B cell (primary cell): Measurements from ENCODE around the gene GRAMD2A. TPM values are rescaled to one million over a fixed set of nuclear protein-coding genes. Genes with fewer than 3 reads are reported as not detected.

Experiments
- ATAC-seq: fragments of 200-7000 bp; cut with Tn5 transposase; one replicate; pipeline ENCODE4 v1.10.0; 2021; ENCODE audit warnings: low read depth, mild to moderate bottlenecking, moderate number of reproducible peaks, moderate library complexity
- CTCF ChIA-PET: fragments of 350-600 bp; sonication (Branson Sonifier 250); formaldehyde crosslinking; loops from one replicate; lab custom pipeline; 2021; ENCODE audit warnings: antibody characterized with exemption, inconsistent platforms; lab: Charles Lee
- POLR2A ChIA-PET: fragments of 350-600 bp; sonication (Branson Sonifier 250); formaldehyde crosslinking; loops from one replicate; lab custom pipeline; 2021; ENCODE audit warnings: antibody characterized with exemption; lab: Charles Lee
- DNase-seq: peaks from one replicate; pipeline ENCODE4 v3.0.0; 2013
- H2AFZ ChIP-seq: 2 replicates; pipeline ENCODE4 v1.6.1; 2012; ENCODE audit warnings: mild to moderate bottlenecking, low read depth, low read length; ENCODE audit not compliant: insufficient read depth, poor library complexity, severe bottlenecking
- H3K27ac ChIP-seq, 2 donors: 1 replicate in 1 of 2; 2 replicates in 1 of 2; pipeline ENCODE4 v1.5.1; 2012 to 2013; ENCODE audit warnings: low read length in 2 of 2, mild to moderate bottlenecking in 2 of 2, moderate library complexity in 1 of 2
- H3K27me3 ChIP-seq, 4 experiments: fragments of 200-600 bp in 1 of 4; sonication (generic) in 1 of 4; replicated peaks in 1 of 4; 1 replicate in 2 of 4; 2 replicates in 2 of 4; pipeline versions ENCODE4 v1.6.1 to v1.7.0; 2013 to 2016; ENCODE audit warnings: low read length in 3 of 4, mild to moderate bottlenecking in 2 of 4, mixed read lengths in 1 of 4, moderate library complexity in 1 of 4; ENCODE audit not compliant: insufficient read depth in 4 of 4, control insufficient read depth in 3 of 4; ENCODE audit errors: control extremely low read depth in 1 of 4
- H3K36me3 ChIP-seq, 2 experiments: replicated peaks in 1 of 2; 1 replicate in 1 of 2; 2 replicates in 1 of 2; pipeline versions ENCODE4 v1.6.1 to v1.7.1; 2013; ENCODE audit warnings: low read length in 1 of 2; ENCODE audit not compliant: insufficient read depth in 2 of 2, control insufficient read depth in 1 of 2; ENCODE audit errors: control extremely low read depth in 1 of 2, extremely low read depth in 1 of 2
- H3K4me1 ChIP-seq, 2 donors: fragments of 200-600 bp in 1 of 2; sonication (generic) in 1 of 2; 1 replicate in 1 of 2; 2 replicates in 1 of 2; pipeline versions ENCODE4 v1.5.1 to v1.6.1; 2013 to 2017; ENCODE audit warnings: low read length in 2 of 2; ENCODE audit not compliant: control insufficient read depth in 2 of 2, insufficient read depth in 2 of 2
- H3K4me2 ChIP-seq: replicated peaks from 2 replicates; pipeline ENCODE3; 2012; ENCODE audit warnings: mild to moderate bottlenecking, low read depth, low read length; ENCODE audit not compliant: poor library complexity, severe bottlenecking
- H3K4me3 ChIP-seq, 5 experiments: fragments of 200-600 bp in 1 of 5; sonication (generic) in 1 of 5; 1 replicate in 3 of 5; 2 replicates in 2 of 5; pipeline versions ENCODE4 v1.5.1 to v1.7.0; 2011 to 2016; ENCODE audit warnings: low read length in 4 of 5, mild to moderate bottlenecking in 4 of 5, low read depth in 2 of 5, control low read depth in 1 of 5, moderate library complexity in 1 of 5; ENCODE audit not compliant: insufficient read depth in 1 of 5; ENCODE audit errors: control extremely low read depth in 1 of 5, extremely low read depth in 1 of 5
- H3K79me2 ChIP-seq: fragments of 200-600 bp; sonication (generic); one replicate; pipeline ENCODE4 v1.6.0; 2016; ENCODE audit warnings: low read length; ENCODE audit not compliant: control insufficient read depth, insufficient read depth
- H3K9ac ChIP-seq: fragments of 200-600 bp; sonication (generic); 2 replicates; pipeline ENCODE4 v1.6.1; 2017; ENCODE audit warnings: mild to moderate bottlenecking, low read length, moderate library complexity
- H3K9me3 ChIP-seq, 3 donors: one replicate each; pipeline versions ENCODE4 v1.6.1 to v1.7.1; 2013; ENCODE audit warnings: low read length in 2 of 3; ENCODE audit not compliant: control insufficient read depth in 2 of 3, insufficient read depth in 1 of 3; ENCODE audit errors: control extremely low read depth in 1 of 3
- H4K20me1 ChIP-seq: 2 replicates; pipeline ENCODE4 v1.6.0; 2012; ENCODE audit warnings: mild to moderate bottlenecking, low read length; ENCODE audit not compliant: insufficient read depth, control insufficient read depth, poor library complexity, severe bottlenecking
- H3K27ac Mint-ChIP-seq: one replicate; pipeline ENCODE4 v1.8.0; 2021; ENCODE audit warnings: mixed read lengths
- H3K27me3 Mint-ChIP-seq: one replicate; pipeline ENCODE4 v1.8.0; 2021; ENCODE audit warnings: mixed read lengths
- H3K4me1 Mint-ChIP-seq: one replicate; pipeline ENCODE4 v1.8.0; 2021; ENCODE audit warnings: mixed read lengths
- H3K4me3 Mint-ChIP-seq: one replicate; pipeline ENCODE4 v1.8.0; 2021; ENCODE audit warnings: mixed read lengths
- H3K9me3 Mint-ChIP-seq: one replicate; pipeline ENCODE4 v1.8.0; 2022; ENCODE audit warnings: mixed read lengths; ENCODE audit not compliant: insufficient read depth
- EZH2 ChIP-seq: IDR thresholded peaks from 2 replicates; pipeline ENCODE4 v1.6.1; 2012; ENCODE audit warnings: borderline replicate concordance, low read depth, mild to moderate bottlenecking, moderate library complexity, low read length; ENCODE audit not compliant: insufficient read depth, poor library complexity, severe bottlenecking
- WGBS: methylation state at CpG from one replicate; pipeline ENCODE4 v1.1.5; 2013; ENCODE audit warnings: missing lambda C conversion rate; ENCODE audit not compliant: insufficient coverage; 5-methylcytosine and 5-hydroxymethylcytosine counted together
- intact Hi-C: fragments of 100-400 bp; cut with micrococcal nuclease; formaldehyde crosslinking; loops from one replicate; pipeline ENCODE4 v1.10.0; 2022
- polyA plus RNA-seq: library from polyadenylated mRNA; depleted of rRNA; stranded (reverse); fragments of >200 nt; gene quantifications from 2 replicates; pipeline ENCODE4 v1.2.3, GENCODE V29; 2012
- total RNA-seq, 2 donors: library from RNA; stranded (reverse); fragments of 120-200 nt in 1 of 2; gene quantifications; 1 replicate in 1 of 2; 2 replicates in 1 of 2; pipeline versions ENCODE4 v1.2.3 to v1.2.4, GENCODE V29; 2013 to 2022
- TF ChIP-seq, protein P1 (sequence below): fragments of 200-600 bp; IDR thresholded peaks from one replicate; pipeline ENCODE4 v1.8.0; 2022; ENCODE audit warnings: antibody characterized with exemption, mild to moderate bottlenecking

Gene GRAMD2A
- total and polyA plus RNA-seq, 2 donors (not counting 1 experiment from before 2014, with no cell fraction given), result not detected

DNA sequence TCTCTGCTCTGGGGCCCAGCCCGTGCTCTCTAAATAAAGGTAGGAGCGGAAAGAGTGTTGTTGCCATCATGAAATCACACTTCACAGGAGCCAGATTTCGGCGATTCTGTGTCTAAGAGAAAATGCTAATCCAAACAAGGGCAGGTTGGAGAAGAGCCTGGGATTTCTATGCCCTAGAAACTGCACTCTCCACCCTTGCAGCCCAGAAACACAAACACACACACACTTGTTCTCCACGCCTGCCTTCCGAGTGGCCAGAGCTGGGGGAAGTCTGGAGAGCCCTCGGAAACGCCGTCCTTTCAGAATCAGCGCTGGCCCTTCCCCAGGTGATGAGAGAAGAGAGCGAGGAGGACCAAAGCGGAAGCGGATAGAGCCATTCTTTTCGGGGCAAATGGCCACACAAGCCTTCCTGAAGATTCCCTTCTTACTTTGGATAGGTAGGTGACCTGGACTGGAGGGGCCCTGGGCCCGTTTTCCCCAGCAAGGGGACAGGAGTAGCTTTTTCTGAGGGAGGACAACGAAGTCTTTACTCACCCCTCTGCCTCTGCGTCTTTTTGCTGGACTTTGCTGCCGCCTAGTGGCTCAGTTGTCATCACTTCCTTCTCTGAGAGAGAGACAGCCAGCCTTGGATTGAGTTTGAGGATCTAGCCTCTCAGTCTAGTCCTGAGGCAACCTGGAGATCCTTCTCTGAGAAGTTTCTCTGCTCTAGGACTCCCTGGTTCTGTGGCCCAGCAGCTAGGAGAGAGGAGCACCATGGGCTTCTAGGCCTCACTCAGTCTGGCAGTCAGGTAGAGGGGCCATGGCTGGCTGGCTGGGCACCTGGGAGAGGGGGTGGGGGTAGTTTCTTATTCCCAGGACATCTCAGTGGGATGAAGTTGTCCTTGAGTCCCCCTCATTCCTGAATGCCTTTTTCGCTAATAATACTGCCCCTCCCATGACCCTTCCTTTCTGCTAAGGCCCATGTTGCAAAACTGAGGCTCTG, 41.7 kb downstream of the GRAMD2A start:
- Histone ChIP-seq H3K36me3 (no peaks in the 10 kb centered on the region), H3K4me2 (peak overlapping the region; percentile 91), H4K20me1 (no peaks in the 10 kb centered on the region), H3K4me1 (peaks cover 0 to 5% of the 10 kb centered on the region in 2 donors), H3K27me3 (peaks cover 0 to 7% (median 0%) of the 10 kb centered on the region in 4 experiments), H2AFZ (peak overlapping the region; percentile 86), H3K9ac (peak overlapping the region; percentile 66), H3K27ac (peak overlapping the region in 1 of 2 donors; percentile 43), H3K79me2 (no peaks in the 10 kb centered on the region), H3K4me3 (peak overlapping the region; percentile 26 to 63 (median 28)), H3K9me3 (no peaks in the 10 kb centered on the region)
- ATAC-seq, result peak; percentile 86
- ChIA-PET POLR2A (no interaction called here), CTCF (interaction anchor here (0.6 to 4.4 kb wide), 21 partner anchors 8 to 711 kb away, joined by 3 to 87 read pairs (median 3); no protein-coding TSS in a partner anchor)
- DNase-seq, result peak; percentile 83
- Mint-ChIP-seq H3K27me3 (no peaks in the 10 kb centered on the region), H3K4me1 (peaks cover 9% of the 10 kb centered on the region), H3K4me3 (peak overlapping the region; percentile 87), H3K9me3 (no peaks in the 10 kb centered on the region), H3K27ac (no peak overlapping the region)
- intact Hi-C loops, result loop anchor here (1.0 to 10.0 kb wide), 3 partner anchors 111 to 372 kb away; no protein-coding TSS in a partner anchor
- WGBS, result 21% methylated on average over 17 of the region's 19 CpGs
- TF ChIP-seq, protein P1, sequence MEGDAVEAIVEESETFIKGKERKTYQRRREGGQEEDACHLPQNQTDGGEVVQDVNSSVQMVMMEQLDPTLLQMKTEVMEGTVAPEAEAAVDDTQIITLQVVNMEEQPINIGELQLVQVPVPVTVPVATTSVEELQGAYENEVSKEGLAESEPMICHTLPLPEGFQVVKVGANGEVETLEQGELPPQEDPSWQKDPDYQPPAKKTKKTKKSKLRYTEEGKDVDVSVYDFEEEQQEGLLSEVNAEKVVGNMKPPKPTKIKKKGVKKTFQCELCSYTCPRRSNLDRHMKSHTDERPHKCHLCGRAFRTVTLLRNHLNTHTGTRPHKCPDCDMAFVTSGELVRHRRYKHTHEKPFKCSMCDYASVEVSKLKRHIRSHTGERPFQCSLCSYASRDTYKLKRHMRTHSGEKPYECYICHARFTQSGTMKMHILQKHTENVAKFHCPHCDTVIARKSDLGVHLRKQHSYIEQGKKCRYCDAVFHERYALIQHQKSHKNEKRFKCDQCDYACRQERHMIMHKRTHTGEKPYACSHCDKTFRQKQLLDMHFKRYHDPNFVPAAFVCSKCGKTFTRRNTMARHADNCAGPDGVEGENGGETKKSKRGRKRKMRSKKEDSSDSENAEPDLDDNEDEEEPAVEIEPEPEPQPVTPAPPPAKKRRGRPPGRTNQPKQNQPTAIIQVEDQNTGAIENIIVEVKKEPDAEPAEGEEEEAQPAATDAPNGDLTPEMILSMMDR, result peak; percentile 93
- TF ChIP-seq EZH2, result no peak
